HepG2 (cell line): ENCODE data around the gene ECHS1. TPM values are rescaled to one million over a fixed set of nuclear protein-coding genes. Genes with fewer than 3 reads are reported as not detected.

Experiments used
- ESRRA ChIP-seq: sonication (generic); formaldehyde crosslinking; IDR thresholded peaks from 2 replicates; pipeline ENCODE4 v1.5.1; 2020; ENCODE audit warnings: mild to moderate bottlenecking, low read depth, missing genetic modification reagents
- GABPB1 ChIP-seq: IDR thresholded peaks from 2 replicates; pipeline ENCODE4 v1.6.1; 2016; ENCODE audit warnings: mild to moderate bottlenecking, missing genetic modification reagents, moderate library complexity, missing compliant biosample characterization
- GFI1 ChIP-seq: sonication (generic); formaldehyde crosslinking; IDR thresholded peaks from 2 replicates; pipeline ENCODE4 v1.5.0; 2020; ENCODE audit warnings: missing genetic modification reagents, mild to moderate bottlenecking, borderline replicate concordance
- HNRNPH1 ChIP-seq: fragments of 200-400 bp; formaldehyde crosslinking; optimal IDR thresholded peaks from 2 replicates; pipeline ENCODE3; 2017; ENCODE audit warnings: mild to moderate bottlenecking, low read depth, low read length
- POLR2AphosphoS5 ChIP-seq: IDR thresholded peaks from 2 replicates; pipeline ENCODE4 v1.6.1; 2012; ENCODE audit warnings: low read depth, low read length
- PRMT3 ChIP-seq: sonication (generic); formaldehyde crosslinking; IDR thresholded peaks from 2 replicates; pipeline ENCODE4 v1.8.1; 2022; ENCODE audit warnings: low read depth, mild to moderate bottlenecking, moderate library complexity, missing genetic modification reagents, borderline replicate concordance
- YY1 ChIP-seq: IDR thresholded peaks from 2 replicates; pipeline ENCODE4 v1.6.1; 2011; ENCODE audit warnings: low read length, low read depth, moderate library complexity, mild to moderate bottlenecking; ENCODE audit not compliant: insufficient read depth, insufficient replicate concordance
- ZNF121 ChIP-seq: sonication (generic); formaldehyde crosslinking; IDR thresholded peaks from 2 replicates; pipeline ENCODE4 v1.5.0; 2020; ENCODE audit warnings: mild to moderate bottlenecking, missing genetic modification reagents
- ZNF660 ChIP-seq: sonication (generic); formaldehyde crosslinking; IDR thresholded peaks from 2 replicates; pipeline ENCODE4 v1.5.1; 2020; ENCODE audit warnings: mild to moderate bottlenecking, low read depth, missing genetic modification reagents, borderline replicate concordance
- polyA plus RNA-seq, 8 experiments: library from polyadenylated mRNA; depleted of rRNA in 3 of 8; stranded (reverse) in 7 of 8; unstranded in 1 of 8; fragments of >200 nt; fragmentation: Illumina TruSeq in 4 of 8; extraction: Trizol in 4 of 8; gene quantifications; 2 replicates each; pipeline versions ENCODE4 v1.2.1 to v1.2.3, GENCODE V29; 2011 to 2016; ENCODE audit warnings: low read depth in 4 of 8, missing spikeins in 1 of 8, mixed read lengths in 1 of 8; ENCODE audit not compliant: insufficient read depth in 1 of 8
- total RNA-seq, 5 experiments: library from RNA; depleted of rRNA; stranded (reverse); fragments of >200 nt; fragmentation: Illumina TruSeq; extraction: Trizol; gene quantifications; 2 replicates each; pipeline ENCODE4 v1.2.3, GENCODE V29; 2016; ENCODE audit warnings: low read depth in 1 of 5
- TF ChIP-seq, protein P1 (sequence below): sonication (generic); formaldehyde crosslinking; IDR thresholded peaks from 2 replicates; pipeline ENCODE4 v1.5.1; 2020; ENCODE audit warnings: mild to moderate bottlenecking, missing genetic modification reagents, moderate library complexity
- TF ChIP-seq, protein P2 (sequence below): sonication (generic); formaldehyde crosslinking; IDR thresholded peaks from 2 replicates; pipeline ENCODE4 v1.5.0; 2020; ENCODE audit warnings: mild to moderate bottlenecking, missing genetic modification reagents
- TF ChIP-seq, protein P3 (sequence below): sonication (generic); formaldehyde crosslinking; IDR thresholded peaks from 2 replicates; pipeline ENCODE4 v1.4.0; 2020; ENCODE audit warnings: missing genetic modification reagents
- TF ChIP-seq, protein P4 (sequence below): sonication (generic); formaldehyde crosslinking; IDR thresholded peaks from 2 replicates; pipeline ENCODE4 v1.5.0; 2020; ENCODE audit warnings: missing genetic modification reagents
- TF ChIP-seq, protein P5 (sequence below): sonication (generic); formaldehyde crosslinking; IDR thresholded peaks from 2 replicates; pipeline ENCODE4 v1.4.0; 2020; ENCODE audit warnings: low read depth, mild to moderate bottlenecking, missing genetic modification reagents

Gene ECHS1
- total and polyA plus RNA-seq, 2 of the 13 experiments (the other 11 are each of a cell fraction or from before 2014, with no cell fraction given) = 32.7 to 195 TPM

DNA sequence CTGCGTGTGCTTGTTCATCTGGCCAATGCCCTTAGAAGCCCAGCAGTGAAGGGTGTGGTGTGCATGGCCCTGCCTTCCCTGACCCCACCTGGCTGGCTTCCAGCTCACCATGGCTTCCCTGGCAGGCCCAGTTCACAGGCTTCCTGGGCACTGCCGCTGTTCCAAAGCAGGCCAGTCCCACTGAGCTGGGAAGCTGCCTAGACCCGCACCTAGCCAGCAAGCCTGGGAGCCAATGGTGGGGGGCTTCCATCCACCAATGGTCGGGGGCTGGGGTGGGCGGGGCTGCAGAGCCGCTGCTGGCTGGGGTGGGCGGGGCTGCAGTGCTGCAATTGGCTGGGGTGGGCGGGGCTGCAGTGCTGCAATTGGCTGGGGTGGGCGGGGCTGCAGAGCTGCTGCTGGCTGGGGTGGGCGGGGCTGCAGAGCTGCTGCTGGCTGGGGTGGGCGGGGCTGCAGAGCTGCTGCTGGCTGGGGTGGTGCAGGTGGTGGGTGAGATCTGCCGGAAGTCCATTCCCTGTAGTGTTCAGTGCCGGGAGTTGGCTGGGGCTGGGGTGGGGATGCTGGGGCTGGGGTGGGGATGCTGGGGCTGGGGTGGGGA, 48.9 kb downstream of the ECHS1 start (continued):
- TF ChIP-seq, protein P1, sequence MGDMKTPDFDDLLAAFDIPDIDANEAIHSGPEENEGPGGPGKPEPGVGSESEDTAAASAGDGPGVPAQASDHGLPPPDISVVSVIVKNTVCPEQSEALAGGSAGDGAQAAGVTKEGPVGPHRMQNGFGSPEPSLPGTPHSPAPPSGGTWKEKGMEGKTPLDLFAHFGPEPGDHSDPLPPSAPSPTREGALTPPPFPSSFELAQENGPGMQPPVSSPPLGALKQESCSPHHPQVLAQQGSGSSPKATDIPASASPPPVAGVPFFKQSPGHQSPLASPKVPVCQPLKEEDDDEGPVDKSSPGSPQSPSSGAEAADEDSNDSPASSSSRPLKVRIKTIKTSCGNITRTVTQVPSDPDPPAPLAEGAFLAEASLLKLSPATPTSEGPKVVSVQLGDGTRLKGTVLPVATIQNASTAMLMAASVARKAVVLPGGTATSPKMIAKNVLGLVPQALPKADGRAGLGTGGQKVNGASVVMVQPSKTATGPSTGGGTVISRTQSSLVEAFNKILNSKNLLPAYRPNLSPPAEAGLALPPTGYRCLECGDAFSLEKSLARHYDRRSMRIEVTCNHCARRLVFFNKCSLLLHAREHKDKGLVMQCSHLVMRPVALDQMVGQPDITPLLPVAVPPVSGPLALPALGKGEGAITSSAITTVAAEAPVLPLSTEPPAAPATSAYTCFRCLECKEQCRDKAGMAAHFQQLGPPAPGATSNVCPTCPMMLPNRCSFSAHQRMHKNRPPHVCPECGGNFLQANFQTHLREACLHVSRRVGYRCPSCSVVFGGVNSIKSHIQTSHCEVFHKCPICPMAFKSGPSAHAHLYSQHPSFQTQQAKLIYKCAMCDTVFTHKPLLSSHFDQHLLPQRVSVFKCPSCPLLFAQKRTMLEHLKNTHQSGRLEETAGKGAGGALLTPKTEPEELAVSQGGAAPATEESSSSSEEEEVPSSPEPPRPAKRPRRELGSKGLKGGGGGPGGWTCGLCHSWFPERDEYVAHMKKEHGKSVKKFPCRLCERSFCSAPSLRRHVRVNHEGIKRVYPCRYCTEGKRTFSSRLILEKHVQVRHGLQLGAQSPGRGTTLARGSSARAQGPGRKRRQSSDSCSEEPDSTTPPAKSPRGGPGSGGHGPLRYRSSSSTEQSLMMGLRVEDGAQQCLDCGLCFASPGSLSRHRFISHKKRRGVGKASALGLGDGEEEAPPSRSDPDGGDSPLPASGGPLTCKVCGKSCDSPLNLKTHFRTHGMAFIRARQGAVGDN (CRISPR knock-in tag) = peak; percentile 16; the same call in 1 of the 2 replicates
- TF ChIP-seq, protein P2, sequence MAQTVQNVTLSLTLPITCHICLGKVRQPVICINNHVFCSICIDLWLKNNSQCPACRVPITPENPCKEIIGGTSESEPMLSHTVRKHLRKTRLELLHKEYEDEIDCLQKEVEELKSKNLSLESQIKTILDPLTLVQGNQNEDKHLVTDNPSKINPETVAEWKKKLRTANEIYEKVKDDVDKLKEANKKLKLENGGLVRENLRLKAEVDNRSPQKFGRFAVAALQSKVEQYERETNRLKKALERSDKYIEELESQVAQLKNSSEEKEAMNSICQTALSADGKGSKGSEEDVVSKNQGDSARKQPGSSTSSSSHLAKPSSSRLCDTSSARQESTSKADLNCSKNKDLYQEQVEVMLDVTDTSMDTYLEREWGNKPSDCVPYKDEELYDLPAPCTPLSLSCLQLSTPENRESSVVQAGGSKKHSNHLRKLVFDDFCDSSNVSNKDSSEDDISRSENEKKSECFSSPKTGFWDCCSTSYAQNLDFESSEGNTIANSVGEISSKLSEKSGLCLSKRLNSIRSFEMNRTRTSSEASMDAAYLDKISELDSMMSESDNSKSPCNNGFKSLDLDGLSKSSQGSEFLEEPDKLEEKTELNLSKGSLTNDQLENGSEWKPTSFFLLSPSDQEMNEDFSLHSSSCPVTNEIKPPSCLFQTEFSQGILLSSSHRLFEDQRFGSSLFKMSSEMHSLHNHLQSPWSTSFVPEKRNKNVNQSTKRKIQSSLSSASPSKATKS (CRISPR knock-in tag) = no peak
- TF ChIP-seq ZNF660 (CRISPR knock-in tag) (no peak), ZNF121 (CRISPR knock-in tag) (peak; percentile 66; the same call in 1 of the 2 replicates), POLR2AphosphoS5 (no peak), GFI1 (CRISPR knock-in tag) (no peak), ESRRA (CRISPR knock-in tag) (no peak), HNRNPH1 (no peak), PRMT3 (CRISPR knock-in tag) (no peak), YY1 (peak; percentile 26), GABPB1 (peak; percentile 79)
- TF ChIP-seq, protein P3, sequence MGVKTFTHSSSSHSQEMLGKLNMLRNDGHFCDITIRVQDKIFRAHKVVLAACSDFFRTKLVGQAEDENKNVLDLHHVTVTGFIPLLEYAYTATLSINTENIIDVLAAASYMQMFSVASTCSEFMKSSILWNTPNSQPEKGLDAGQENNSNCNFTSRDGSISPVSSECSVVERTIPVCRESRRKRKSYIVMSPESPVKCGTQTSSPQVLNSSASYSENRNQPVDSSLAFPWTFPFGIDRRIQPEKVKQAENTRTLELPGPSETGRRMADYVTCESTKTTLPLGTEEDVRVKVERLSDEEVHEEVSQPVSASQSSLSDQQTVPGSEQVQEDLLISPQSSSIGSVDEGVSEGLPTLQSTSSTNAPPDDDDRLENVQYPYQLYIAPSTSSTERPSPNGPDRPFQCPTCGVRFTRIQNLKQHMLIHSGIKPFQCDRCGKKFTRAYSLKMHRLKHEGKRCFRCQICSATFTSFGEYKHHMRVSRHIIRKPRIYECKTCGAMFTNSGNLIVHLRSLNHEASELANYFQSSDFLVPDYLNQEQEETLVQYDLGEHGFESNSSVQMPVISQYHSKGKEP (CRISPR knock-in tag) = no peak
- TF ChIP-seq, protein P4, sequence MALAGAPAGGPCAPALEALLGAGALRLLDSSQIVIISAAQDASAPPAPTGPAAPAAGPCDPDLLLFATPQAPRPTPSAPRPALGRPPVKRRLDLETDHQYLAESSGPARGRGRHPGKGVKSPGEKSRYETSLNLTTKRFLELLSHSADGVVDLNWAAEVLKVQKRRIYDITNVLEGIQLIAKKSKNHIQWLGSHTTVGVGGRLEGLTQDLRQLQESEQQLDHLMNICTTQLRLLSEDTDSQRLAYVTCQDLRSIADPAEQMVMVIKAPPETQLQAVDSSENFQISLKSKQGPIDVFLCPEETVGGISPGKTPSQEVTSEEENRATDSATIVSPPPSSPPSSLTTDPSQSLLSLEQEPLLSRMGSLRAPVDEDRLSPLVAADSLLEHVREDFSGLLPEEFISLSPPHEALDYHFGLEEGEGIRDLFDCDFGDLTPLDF (CRISPR knock-in tag) = no peak
- TF ChIP-seq, protein P5, sequence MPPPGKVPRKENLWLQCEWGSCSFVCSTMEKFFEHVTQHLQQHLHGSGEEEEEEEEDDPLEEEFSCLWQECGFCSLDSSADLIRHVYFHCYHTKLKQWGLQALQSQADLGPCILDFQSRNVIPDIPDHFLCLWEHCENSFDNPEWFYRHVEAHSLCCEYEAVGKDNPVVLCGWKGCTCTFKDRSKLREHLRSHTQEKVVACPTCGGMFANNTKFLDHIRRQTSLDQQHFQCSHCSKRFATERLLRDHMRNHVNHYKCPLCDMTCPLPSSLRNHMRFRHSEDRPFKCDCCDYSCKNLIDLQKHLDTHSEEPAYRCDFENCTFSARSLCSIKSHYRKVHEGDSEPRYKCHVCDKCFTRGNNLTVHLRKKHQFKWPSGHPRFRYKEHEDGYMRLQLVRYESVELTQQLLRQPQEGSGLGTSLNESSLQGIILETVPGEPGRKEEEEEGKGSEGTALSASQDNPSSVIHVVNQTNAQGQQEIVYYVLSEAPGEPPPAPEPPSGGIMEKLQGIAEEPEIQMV (CRISPR knock-in tag) = no peak
